ENCODE results near the gene CBFA2T3.

- TF ChIP-seq CTCF (IDR thresholded peaks at IDR 0.05) = no peak
- no peak for TF ChIP-seq EZH2 (IDR thresholded peaks at IDR 0.05; ENCODE audit: borderline replicate concordance, insufficient read depth, low read depth, low read length, poor library complexity, severe bottlenecking)
Observed at GRCh38 chr16:88862968-88863367, 114.0 kb downstream of the CBFA2T3 start.

Data from B cell (primary cell).